ENCODE data around the gene SLC27A4.

Gene SLC27A4

DNA sequence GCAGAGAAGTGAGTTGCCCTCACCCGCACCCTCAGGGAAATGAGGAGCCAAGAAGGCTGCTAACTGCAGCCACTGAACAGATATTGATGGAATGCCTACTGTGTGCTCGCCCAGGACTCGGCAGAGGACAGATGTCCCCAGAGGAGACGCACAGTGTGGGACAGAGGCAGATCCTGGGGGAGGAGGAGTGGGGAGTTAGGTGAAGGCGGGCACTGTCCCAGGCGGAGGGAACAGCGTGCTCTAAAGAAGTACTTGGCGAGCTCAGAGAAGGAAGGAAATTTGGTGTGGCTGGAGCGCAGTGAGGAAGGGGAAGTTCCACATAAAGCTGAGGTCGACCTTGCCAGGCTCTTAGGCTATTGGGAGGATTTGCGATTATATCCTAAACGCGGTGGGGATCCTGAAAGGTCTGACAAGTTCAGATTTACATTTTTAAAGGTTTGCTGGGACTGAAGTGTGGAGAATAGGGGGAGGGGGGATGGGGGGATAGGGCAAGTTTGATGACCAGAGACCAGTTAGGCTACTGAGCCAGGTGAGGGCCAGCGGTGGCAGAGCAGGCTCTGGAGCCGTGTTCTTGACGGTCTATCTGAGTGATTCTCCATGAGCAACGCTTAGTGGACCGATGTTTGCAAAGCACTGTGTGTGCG is 56.8 kb downstream of the SLC27A4 start:
- TF ChIP-seq, protein P1, sequence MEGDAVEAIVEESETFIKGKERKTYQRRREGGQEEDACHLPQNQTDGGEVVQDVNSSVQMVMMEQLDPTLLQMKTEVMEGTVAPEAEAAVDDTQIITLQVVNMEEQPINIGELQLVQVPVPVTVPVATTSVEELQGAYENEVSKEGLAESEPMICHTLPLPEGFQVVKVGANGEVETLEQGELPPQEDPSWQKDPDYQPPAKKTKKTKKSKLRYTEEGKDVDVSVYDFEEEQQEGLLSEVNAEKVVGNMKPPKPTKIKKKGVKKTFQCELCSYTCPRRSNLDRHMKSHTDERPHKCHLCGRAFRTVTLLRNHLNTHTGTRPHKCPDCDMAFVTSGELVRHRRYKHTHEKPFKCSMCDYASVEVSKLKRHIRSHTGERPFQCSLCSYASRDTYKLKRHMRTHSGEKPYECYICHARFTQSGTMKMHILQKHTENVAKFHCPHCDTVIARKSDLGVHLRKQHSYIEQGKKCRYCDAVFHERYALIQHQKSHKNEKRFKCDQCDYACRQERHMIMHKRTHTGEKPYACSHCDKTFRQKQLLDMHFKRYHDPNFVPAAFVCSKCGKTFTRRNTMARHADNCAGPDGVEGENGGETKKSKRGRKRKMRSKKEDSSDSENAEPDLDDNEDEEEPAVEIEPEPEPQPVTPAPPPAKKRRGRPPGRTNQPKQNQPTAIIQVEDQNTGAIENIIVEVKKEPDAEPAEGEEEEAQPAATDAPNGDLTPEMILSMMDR (conservative IDR thresholded peaks at IDR 0.05; ENCODE audit: low read depth, low read length), result no peak
- DNase-seq (ENCODE audit: low read depth), result no peak
- H3K4me3 ChIP-seq (ENCODE audit: low read length), result no peak overlapping the region

DNA sequence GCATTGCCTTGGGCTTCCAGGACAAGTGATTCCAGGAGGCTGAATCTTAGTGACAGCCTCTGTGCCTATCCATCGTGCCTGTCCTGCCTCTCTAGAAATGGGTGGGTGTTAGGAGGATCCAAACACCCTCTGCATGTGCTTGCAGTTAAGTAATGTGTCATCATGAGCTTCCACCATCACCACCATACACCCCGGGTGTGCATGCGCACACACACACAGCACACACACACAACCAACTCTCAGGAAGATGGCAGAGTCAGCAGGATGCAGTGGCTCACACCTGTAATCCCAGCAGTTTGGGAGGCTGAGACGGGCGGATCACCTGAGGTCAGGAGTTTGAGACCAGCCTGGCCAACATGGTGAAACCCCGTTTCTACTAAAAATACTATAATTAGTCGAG is 57.5 kb downstream of the SLC27A4 start:
- no peak overlapping the region for H3K4me3 ChIP-seq (ENCODE audit: low read length)
- no peak for DNase-seq (ENCODE audit: low read depth)
- TF ChIP-seq, protein P1 (conservative IDR thresholded peaks at IDR 0.05; ENCODE audit: low read depth, low read length), result no peak

DNA sequence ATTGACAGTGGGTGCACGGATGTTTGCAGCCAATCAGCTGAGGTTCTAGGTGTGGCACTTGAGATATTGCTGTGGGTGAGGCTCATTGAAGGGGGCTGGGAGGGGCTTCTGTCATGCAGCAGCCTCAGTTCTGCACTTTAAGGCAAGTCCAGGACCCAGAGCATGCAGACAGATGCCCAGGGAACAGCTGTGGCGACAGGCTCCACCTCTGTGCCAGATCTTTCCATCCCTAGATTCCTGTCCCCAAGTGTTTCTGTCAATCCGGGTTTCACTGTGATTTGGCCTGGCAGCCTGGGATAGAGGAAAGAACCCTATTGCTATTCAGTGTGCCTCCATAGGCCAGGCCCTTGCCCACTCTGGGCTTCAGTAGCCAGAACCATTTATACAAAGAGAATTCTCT is 59.5 kb downstream of the SLC27A4 start:
- TF ChIP-seq, protein P1 (conservative IDR thresholded peaks at IDR 0.05; ENCODE audit: low read depth, low read length), result no peak
- no peak for DNase-seq (ENCODE audit: low read depth)
- no peak overlapping the region for H3K4me3 ChIP-seq (ENCODE audit: low read length)

DNA sequence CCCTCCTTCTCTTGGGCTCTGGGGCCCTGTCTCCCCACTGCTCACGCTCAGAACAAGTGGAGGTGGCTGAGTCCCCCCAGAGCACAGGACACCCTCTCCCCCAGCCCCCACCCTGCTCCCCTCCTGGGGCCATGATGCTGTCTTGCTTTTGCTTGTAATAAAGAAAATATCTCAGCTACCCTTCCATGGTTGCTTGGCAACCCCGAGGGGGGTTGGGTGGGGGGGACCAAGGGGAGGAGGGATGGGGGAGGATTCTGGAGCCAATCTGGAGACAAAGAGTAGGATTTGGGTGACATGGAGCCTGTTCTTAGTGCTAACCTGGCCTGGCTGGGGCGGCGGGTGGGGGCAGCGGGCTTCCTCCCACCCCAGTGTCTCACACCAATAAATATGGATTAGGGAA is 64.2 kb downstream of the SLC27A4 start:
- no peak overlapping the region for H3K4me3 ChIP-seq (ENCODE audit: low read length)
- no peak for DNase-seq (ENCODE audit: low read depth)
- TF ChIP-seq, protein P1 (conservative IDR thresholded peaks at IDR 0.05; ENCODE audit: low read depth, low read length), result no peak

DNA sequence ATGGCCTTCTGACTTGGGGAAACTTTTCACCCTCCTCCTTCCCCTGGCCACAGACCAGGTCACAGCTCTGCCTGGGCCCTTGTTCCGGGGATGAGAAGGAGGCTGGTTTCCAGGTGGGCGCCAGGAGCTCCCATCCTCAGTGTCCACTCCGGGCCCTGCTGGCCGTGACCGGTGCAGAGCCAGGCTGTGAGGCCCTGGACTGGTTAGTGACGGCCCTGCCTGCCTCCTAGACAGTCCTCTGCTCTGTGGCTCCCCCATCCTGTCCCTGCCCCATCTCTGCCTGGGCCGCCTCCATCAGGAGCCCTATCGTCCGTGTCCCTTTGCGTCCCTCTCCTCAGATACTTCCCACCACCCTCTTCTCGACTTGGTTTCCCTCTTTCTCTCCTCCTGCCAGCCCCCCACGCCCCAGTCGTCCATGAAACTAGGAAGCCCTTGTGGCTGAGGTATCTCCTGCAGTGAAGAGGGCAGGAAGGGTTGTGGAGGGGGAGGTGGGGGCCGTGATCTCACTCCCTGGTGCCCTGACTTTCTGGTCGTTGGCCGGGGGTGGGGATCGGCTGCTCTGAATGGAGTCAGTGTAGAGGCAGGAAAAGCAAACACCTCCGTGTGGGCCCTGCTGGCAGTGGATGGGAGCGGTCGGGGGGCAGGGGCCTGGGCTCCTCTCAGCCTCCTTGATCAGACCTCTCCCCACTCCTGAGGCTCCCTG is 64.9 kb downstream of the SLC27A4 start:
- H3K4me3 ChIP-seq (ENCODE audit: low read length), result no peak overlapping the region
- no peak for DNase-seq (ENCODE audit: low read depth)
- TF ChIP-seq, protein P1 (conservative IDR thresholded peaks at IDR 0.05; ENCODE audit: low read depth, low read length), result no peak

DNA sequence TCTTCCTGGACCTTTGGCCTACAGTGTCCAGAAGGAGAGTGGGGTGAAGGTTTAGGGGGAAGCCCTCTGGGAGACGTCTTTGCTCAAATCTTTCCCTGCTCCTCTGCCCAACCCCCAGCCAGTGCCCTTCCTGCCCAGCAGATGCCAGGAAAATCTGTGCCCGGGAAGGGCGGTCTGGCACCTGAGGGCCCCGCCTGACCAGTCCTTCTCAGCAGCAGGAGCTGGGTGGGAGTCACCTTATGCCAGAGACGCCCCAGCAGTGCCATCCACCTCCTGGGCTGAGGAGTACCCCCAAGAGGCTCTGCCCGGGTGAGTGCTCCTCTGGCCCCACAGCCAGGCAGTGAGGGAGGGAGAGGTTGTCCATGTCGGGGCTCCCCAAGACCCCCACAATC is 65.4 kb downstream of the SLC27A4 start:
- no peak for DNase-seq (ENCODE audit: low read depth)
- no peak overlapping the region for H3K4me3 ChIP-seq (ENCODE audit: low read length)
- TF ChIP-seq, protein P1 (conservative IDR thresholded peaks at IDR 0.05; ENCODE audit: low read depth, low read length), result no peak

DNA sequence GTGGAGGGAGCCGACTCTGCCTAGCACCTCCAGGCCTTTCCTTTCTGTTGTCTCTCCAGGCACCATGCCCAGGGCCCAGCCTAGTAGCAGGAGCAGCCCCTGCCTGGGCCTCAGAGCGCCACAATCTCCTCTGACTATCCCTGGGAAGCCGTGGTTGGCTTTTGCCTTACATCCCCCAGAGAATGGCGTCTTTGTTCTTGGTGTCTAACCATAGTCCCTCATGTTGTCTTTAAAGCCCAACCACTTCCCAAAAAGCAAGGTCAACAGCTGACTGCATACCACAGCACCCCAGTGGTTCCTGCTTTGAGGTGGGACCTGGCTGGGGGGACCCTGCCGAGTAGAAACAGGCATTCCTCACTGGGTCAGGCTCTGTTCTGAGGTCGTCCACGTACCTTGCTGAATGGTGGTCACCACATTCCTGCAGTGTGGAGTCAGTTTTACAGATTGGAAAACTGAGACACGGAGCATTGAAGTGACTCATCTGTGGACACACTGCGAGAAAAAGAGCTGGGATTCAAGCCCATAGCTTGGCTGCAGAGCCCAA is 66.6 kb downstream of the SLC27A4 start:
- TF ChIP-seq, protein P1 (conservative IDR thresholded peaks at IDR 0.05; ENCODE audit: low read depth, low read length), result no peak
- DNase-seq (ENCODE audit: low read depth), result no peak
- no peak overlapping the region for H3K4me3 ChIP-seq (ENCODE audit: low read length)
